Measurements from ENCODE around the gene TIMM23B.
A peak's percentile ranks its signal among the peaks of the same experiment; 100 is the strongest.
"Not testable (repeated sequence)": the region's sequence is repeated elsewhere in the genome, so short reads cannot be mapped to it uniquely, and the experiment has no call there.

TIMM23B gene, protein sequence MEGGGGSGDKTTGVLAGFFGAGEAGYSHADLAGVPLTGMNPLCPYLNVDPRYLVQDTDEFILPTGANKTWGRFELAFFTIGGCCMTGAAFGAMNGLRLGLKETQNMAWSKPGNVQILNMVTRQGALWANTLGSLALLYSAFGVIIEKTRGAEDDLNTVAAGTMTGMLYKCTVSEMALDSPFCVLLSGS

DNA sequence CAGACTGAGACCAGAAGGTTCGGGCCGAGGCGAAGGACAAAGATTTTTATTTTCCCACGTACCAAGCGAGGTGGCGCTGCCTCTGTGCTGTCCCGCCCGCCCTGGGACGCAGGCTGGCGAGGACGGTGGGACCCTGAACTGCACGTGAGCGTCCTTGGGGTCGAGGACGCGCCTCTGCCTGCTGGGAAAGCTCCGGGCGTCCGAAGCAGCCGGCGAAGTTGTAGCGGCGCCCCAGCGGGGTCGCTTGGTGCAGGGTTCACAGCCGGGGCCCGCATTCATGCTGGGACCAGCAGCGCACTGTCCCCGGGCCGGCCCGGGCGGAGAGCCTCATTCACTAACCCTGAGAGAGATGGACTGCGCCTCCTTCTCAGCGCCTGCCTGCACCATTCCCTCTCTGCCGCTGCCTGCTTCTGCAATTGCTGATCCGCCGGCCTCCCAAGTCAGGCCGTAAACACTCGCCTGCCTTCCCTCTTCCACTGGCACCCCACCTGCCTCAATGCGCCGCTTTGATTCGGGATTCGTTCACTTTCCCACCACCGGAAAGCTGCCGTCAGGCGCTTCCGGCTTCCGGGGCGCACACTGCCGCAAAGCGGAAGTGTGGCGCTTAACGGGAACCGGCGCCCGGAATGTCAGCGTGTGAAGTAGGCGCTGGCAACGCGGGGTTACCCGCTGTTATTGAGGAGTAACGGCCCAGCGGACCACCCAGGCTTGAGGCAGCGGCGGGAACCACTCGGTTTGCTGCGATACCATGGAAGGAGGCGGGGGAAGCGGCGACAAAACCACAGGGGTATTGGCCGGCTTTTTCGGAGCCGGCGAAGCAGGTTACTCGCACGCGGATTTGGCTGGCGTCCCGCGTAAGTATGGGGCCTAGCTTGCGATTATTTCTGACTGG is at the start of gene TIMM23B, which contains the start of gene PARG:
TSS of gene TIMM23B (plus strand) at position 607 of the 892 bp plus-strand sequence. CDS start at position 749, 142 bp downstream.
TSS of gene PARG (minus strand) at position 581 of the 892 bp plus-strand sequence. CDS start at position 279, 302 bp downstream.
- H3K27me3 ChIP-seq (ENCODE audit: low read depth); H3K36me3 ChIP-seq (replicated peaks); H3K4me1 ChIP-seq; in situ Hi-C loops (cut with MboI; ENCODE audit: low sequenced_read_pairs); H3K9me3 ChIP-seq: not testable (repeated sequence)
- DNase-seq (ENCODE audit: low spot score in 2 of 2) = peak; percentile 63 to 82
- peak within 1 kb of the TSS; percentile 75 for H3K4me3 ChIP-seq

DNA sequence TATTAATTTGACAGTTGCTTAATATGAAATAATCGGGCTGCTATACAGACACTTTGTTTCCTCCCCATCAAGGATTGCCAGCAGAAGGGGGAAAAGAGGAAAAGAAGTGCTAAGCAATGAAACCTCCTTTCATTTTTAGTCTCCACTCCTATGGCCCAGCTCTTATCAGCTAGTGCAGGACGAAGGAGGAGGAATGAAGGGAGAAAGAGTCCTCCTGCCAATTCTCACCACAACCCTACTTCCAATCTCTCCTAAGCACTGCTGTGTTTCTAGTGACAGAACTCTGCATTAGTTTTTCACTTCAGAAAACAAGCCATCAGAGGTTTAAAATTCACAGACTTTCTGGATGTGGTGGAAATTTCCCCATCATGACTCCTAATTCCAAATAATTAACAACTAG is 41.9 kb upstream of the TIMM23B start:
- H3K27me3 ChIP-seq (ENCODE audit: low read depth); H3K4me1 ChIP-seq; DNase-seq (ENCODE audit: low spot score in 2 of 2); H3K4me3 ChIP-seq; H3K9me3 ChIP-seq; H3K36me3 ChIP-seq (replicated peaks); in situ Hi-C loops (cut with MboI; ENCODE audit: low sequenced_read_pairs): not testable (repeated sequence)

DNA sequence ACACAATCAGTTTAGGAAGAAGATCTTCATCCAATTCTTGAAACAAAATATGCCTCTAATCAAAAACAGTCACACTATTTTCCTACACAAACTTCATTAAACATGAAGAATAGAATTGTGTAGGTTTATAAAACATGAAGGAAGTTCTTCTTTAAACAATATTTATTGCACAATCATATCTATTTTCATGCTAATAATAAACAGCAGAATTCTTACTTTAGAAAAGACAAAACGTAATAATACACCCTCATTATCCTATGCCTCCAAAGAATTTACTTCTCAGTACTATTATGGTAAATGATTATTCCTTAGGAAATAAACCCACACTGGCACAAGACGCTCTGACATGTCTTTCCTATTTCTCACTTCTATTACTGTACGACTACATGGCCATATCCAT is 41.4 kb upstream of the TIMM23B start:
- H3K9me3 ChIP-seq; H3K27me3 ChIP-seq (ENCODE audit: low read depth); in situ Hi-C loops (cut with MboI; ENCODE audit: low sequenced_read_pairs); H3K4me1 ChIP-seq; DNase-seq (ENCODE audit: low spot score in 2 of 2); H3K36me3 ChIP-seq (replicated peaks); H3K4me3 ChIP-seq: not testable (repeated sequence)

DNA sequence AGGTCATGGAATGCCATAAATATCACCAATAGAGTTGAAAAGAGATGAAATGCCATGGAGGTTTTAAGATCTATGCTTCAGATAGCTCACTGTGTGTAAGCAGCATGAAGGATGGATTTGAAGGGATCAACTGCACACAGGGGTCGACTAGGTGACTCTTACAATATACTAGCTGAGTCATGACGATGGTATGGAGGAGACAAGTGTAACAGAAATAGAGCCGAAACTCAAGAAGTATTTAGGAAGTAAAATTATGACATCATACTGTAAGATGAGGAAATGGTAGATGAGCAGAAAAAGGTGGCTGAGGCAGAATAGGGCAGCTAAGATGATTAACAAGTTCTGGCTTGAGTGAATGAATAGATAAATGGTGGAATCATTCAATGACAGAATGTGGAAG is 38.0 kb upstream of the TIMM23B start:
- in situ Hi-C loops (cut with MboI; ENCODE audit: low sequenced_read_pairs); DNase-seq (ENCODE audit: low spot score in 2 of 2); H3K27me3 ChIP-seq (ENCODE audit: low read depth); H3K36me3 ChIP-seq (replicated peaks); H3K4me3 ChIP-seq; H3K9me3 ChIP-seq; H3K4me1 ChIP-seq: not testable (repeated sequence)

DNA sequence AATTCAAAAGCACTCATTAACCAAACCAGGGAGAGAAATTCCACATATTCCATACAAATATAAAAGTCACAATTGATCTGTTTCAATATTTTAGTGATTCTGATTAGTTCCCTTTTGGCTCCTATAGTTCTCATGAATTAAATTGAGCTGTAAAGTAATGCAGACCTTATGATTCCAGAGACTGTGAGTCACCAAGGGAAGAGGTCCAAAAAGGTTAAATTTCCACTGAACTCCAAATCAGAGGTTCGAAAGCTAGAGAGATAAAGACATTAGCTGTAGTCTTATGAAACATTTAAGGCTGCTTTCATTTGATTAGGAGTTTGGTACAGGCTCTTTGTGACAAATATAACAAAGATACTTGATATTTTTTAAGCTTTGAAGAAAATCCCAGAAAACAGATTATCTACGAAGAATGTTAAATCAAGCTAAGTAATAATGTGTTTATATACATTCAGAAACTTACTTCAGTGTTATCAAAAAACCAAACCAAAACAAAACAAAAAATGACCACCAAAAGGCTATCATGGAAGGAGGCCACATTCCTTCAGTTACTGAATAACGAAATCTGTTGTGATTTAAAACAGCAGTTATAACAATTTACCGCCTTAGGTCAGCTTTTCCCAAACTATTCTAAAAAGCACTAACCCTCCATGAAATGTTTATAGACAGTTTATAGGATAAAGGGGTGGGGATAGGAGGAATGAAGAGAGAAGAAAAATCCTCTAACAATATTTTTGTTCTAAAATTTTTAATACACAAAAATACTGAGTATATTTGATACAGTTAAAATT is 33.4 kb upstream of the TIMM23B start:
- H3K27me3 ChIP-seq (ENCODE audit: low read depth); H3K4me1 ChIP-seq; in situ Hi-C loops (cut with MboI; ENCODE audit: low sequenced_read_pairs); H3K36me3 ChIP-seq (replicated peaks); H3K9me3 ChIP-seq; H3K4me3 ChIP-seq; DNase-seq (ENCODE audit: low spot score in 2 of 2): not testable (repeated sequence)

DNA sequence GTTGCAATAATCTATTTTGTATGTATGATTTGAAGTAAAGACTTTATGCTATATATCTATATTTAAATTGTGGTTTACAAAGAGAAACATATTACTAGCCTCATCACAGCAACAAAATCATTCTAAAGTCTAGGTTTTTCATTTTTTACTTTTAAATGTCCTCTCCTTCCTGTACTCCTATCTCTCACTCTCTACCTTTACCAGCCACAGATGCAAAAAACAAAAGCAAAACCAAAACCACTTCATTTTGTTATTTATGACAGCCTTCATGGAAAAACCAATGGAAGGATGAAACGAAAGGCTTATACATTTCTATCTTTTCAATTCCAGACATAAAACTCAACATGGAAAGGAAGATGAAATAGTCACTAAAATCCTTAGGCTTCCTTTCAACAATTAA is 31.6 kb upstream of the TIMM23B start:
- in situ Hi-C loops (cut with MboI; ENCODE audit: low sequenced_read_pairs); H3K9me3 ChIP-seq; DNase-seq (ENCODE audit: low spot score in 2 of 2); H3K36me3 ChIP-seq (replicated peaks); H3K4me3 ChIP-seq; H3K4me1 ChIP-seq; H3K27me3 ChIP-seq (ENCODE audit: low read depth): not testable (repeated sequence)

DNA sequence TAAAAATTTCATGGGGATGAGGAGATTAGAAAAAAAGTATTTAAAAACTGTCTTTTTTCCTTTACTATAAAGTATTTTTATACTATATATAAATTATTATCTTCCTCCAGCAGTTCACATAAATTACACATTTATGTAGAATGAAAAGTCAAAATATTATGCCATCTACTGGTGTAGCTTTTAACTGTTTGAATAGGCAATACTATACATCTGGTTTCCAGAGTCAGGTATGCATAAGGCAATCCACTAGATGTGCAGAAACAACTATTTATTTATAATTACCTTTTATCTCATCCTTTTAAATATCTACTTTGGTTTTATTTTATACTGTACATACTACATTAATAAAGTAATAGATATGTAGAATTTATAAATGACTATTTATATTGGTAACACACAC is 25.4 kb upstream of the TIMM23B start:
- in situ Hi-C loops (cut with MboI; ENCODE audit: low sequenced_read_pairs); DNase-seq (ENCODE audit: low spot score in 2 of 2); H3K4me1 ChIP-seq; H3K36me3 ChIP-seq (replicated peaks); H3K27me3 ChIP-seq (ENCODE audit: low read depth); H3K4me3 ChIP-seq; H3K9me3 ChIP-seq: not testable (repeated sequence)

DNA sequence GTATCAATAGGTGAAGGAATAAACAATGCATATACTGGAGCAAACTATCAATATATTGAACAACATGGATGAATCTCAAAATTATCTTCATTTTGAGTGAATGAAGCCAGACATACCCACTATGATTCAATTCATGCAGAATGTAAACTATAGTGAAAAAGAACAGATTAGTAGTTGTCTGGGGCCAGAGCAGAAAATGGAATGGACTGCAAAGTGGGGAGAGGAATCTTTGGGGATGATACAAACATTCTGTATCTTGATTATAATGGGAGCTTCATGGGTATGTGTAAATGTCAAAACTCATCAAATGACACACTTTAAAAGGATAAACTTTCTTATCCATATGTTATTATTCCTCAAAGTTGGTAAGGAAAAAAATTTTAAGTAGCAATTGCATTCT is 23.9 kb upstream of the TIMM23B start:
- H3K9me3 ChIP-seq; DNase-seq (ENCODE audit: low spot score in 2 of 2); in situ Hi-C loops (cut with MboI; ENCODE audit: low sequenced_read_pairs); H3K27me3 ChIP-seq (ENCODE audit: low read depth); H3K36me3 ChIP-seq (replicated peaks); H3K4me1 ChIP-seq; H3K4me3 ChIP-seq: not testable (repeated sequence)

DNA sequence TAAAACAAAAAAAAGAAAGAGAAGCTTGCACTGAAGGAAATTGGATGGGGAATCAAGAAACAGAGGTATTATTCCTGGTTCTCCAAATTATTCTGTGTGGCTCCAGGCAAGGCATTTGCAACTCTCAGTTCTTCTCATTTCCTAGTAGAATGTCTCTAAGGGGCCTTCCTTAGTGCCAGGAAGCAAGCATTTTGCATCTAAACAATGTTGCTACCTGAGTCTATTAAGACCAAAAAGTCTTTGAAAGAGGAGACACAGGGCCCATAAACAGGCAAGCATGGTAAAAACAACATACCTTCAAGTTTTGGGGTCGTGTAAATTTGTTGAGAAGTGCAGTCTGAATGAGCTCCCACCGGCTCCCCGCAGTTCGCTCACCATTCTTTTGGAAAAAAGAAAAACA is 19.8 kb upstream of the TIMM23B start:
- H3K36me3 ChIP-seq (replicated peaks); DNase-seq (ENCODE audit: low spot score in 2 of 2); H3K4me3 ChIP-seq; in situ Hi-C loops (cut with MboI; ENCODE audit: low sequenced_read_pairs); H3K9me3 ChIP-seq; H3K27me3 ChIP-seq (ENCODE audit: low read depth); H3K4me1 ChIP-seq: not testable (repeated sequence)

DNA sequence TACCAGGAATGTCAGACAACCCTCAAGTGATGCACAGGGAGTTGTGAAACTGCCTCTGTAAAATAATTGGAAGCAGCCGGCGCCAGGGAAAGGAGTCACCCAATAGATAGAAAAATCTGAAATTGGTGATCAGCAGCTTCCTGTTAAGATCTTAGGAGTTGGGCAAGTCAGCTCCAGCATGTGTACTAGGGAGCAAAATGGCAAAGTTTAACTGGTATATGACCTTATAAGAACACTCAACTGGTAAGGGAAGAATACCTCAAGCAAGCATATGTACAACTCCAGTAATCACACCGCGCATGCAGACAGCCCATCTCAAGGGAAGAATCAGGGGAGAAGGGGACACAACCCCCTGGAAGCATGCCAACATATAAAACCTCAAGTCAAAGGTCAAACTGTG is 18.3 kb upstream of the TIMM23B start:
- H3K4me1 ChIP-seq; H3K36me3 ChIP-seq (replicated peaks); H3K27me3 ChIP-seq (ENCODE audit: low read depth); in situ Hi-C loops (cut with MboI; ENCODE audit: low sequenced_read_pairs); H3K4me3 ChIP-seq; H3K9me3 ChIP-seq; DNase-seq (ENCODE audit: low spot score in 2 of 2): not testable (repeated sequence)

DNA sequence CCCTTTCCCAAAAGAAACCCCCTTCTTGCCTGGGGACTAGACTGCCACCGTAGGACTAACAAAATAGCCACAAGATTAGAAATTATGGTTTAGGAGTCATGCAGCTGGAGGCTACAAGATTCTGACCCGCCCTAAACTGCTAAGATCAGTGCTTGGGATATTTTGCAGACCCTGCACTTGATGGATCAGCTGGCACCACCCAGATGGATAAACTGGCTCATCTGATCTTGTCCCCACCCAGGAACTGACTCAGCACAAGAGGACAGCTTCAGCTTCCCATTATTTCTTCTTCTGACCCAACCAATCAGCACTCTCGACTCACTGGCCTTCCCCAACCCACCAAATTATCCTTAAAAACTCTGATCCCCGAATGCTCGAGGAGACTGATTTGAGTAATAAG is 10.6 kb upstream of the TIMM23B start:
- in situ Hi-C loops (cut with MboI; ENCODE audit: low sequenced_read_pairs); H3K27me3 ChIP-seq (ENCODE audit: low read depth): not testable (repeated sequence)

DNA sequence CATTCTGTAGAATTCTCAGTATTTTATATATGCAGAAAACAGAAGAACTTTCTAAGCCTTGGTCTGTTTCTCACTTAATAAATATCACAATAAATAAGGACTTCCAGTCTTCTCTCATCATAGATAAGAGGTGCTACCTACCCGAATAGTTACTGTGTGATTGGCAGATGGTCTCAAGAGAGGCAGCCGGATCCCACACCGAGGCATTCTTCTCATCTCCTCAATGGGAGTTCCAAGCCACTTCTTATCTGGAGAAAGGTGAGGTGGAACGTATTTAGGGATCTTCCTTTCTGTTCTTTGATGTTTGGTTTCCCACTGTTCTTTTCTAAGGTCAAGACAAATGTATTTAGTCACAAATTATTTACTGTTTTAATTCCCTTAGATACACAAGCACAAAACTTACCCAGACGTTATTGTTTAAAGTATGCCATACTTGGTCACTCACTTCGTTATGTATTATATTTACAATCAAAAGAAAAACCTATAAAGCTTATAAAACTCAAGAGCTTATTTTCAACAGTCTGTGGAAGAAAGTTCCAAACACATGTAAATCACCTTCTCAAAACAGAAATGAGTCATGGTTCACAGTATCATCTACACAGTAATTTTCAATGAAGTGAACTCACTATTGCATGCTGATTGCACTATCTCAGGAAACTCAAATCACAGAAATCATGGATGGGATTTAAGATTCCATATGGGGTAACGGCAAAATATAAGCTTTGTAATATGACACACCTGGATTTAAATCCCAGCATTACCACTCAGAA is 9.7 kb upstream of the TIMM23B start:
- H3K4me3 ChIP-seq; H3K9me3 ChIP-seq; H3K4me1 ChIP-seq; H3K27me3 ChIP-seq (ENCODE audit: low read depth); DNase-seq (ENCODE audit: low spot score in 2 of 2); H3K36me3 ChIP-seq (replicated peaks); in situ Hi-C loops (cut with MboI; ENCODE audit: low sequenced_read_pairs): not testable (repeated sequence)

More for the DNA sequence above, 10.6 kb upstream of the TIMM23B start:
- not testable (repeated sequence) for DNase-seq (ENCODE audit: low spot score in 2 of 2); H3K4me1 ChIP-seq; H3K9me3 ChIP-seq; H3K36me3 ChIP-seq (replicated peaks); H3K4me3 ChIP-seq

DNA sequence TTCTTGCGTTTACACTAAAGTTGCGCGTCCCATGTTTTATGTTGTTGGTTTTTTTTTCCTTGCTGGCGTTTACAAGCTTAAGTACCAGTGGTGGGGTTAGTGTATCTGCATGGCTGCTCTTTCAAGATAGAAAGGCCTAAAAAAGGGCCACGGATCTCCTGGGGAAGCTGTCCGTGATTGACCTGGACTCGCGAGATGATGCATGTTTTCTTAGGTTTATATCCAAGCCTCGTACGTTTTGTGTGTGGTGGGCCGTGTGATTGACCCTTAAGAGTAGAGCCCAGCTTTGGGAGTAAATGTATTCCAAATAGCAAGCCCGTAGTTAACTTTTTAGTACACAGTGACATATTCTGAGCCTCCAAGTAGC is 469 bp downstream of the TIMM23B start:
- H3K4me1 ChIP-seq; H3K36me3 ChIP-seq (replicated peaks); H3K27me3 ChIP-seq (ENCODE audit: low read depth); DNase-seq (ENCODE audit: low spot score in 2 of 2); H3K9me3 ChIP-seq; in situ Hi-C loops (cut with MboI; ENCODE audit: low sequenced_read_pairs): not testable (repeated sequence)
- H3K4me3 ChIP-seq = peak overlapping the region; percentile 75
